ENCODE measurements around the gene SLC25A39. TPM values are rescaled to one million over a fixed set of nuclear protein-coding genes. Genes with fewer than 3 reads are reported as not detected.
"Not testable (repeated sequence)": the region's sequence is repeated elsewhere in the genome, so short reads cannot be mapped to it uniquely, and the experiment has no call there.

SLC25A39 gene
- total RNA-seq, 1 experiment from 2014 or later = 129 TPM

DNA sequence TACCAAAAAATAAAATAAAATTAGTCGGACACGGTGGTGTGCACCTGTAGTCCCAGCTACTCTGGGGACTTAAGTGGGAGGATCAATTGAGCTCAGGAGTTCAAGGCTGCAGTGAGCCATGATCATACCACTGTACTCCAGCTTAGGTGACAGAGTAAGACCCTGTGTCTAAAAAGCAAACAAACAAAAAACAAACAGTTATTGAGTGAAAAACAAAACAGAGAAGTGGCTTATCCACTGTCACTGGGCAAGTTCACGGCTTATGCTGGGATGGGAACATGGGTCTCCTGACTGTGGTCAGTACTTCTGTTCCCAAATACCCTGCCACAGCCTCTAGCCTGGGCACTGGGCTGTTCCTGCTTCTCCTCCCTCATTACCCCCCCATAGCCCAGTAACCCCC lies 10.9 kb upstream of the SLC25A39 start:
- Histone ChIP-seq H3K9me3 (replicated peaks) (no peaks in the 10 kb centered on the region), H3K4me3 (no peak overlapping the region), H3K27ac (no peak overlapping the region), H3K36me3 (no peaks in the 10 kb centered on the region), H3K27me3 (replicated peaks) (peaks cover 16% of the 10 kb centered on the region), H3K4me1 (replicated peaks) (no peaks in the 10 kb centered on the region)
- no peak for DNase-seq (ENCODE audit: low read depth in 1 of 2, low spot score in 2 of 2)

DNA sequence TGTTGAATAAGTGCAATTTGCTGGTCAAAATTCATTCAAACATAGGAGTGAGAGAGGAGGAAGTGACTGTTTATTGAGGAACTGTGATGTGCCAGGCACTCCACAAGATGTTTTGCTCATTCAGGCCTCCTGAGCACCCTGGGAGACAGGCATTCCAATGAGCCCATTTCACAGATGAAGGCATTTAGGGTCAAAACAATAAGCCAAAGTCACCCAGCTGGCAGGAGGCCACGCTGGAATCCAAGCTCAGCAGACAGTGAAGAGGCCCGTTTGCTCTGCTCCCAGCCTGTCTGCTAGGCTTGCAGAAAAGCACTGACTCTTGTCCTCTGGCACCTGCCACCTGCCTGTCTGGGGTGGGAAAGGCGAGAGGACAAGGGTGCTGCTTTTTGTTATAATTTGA lies 10.1 kb upstream of the SLC25A39 start:
- H3K4me1 ChIP-seq (replicated peaks) = no peaks in the 10 kb centered on the region
- DNase-seq (ENCODE audit: low read depth in 1 of 2, low spot score in 2 of 2) = no peak
- H3K27me3 ChIP-seq (replicated peaks) = peaks cover 16% of the 10 kb centered on the region
- H3K9me3 ChIP-seq (replicated peaks) = no peaks in the 10 kb centered on the region
- no peaks in the 10 kb centered on the region for H3K36me3 ChIP-seq
- H3K4me3 ChIP-seq = no peak overlapping the region
- no peak overlapping the region for H3K27ac ChIP-seq

DNA sequence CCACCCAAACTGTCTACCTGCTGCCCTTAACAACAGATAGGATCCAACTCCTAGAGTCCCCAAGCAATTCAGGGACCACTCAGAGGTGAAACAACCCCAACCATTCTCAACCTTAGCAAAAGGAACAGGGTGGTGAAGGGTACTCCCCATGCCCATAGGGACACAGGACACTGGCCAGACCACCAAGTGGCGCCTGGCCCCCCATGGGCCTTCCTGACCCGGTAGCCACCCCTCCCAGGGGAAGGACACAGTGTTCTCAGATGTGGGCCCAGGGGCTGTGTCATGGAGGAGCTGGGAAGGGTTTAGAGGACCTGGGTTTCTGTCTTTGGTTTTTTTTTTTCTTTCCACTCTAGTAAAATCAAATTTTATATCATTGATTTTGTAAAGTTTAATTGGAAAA lies 9.7 kb upstream of the SLC25A39 start:
- DNase-seq (ENCODE audit: low read depth in 1 of 2, low spot score in 2 of 2) = no peak
- Histone ChIP-seq H3K27ac (no peak overlapping the region), H3K36me3 (no peaks in the 10 kb centered on the region), H3K27me3 (replicated peaks) (peaks cover 16% of the 10 kb centered on the region), H3K4me1 (replicated peaks) (no peaks in the 10 kb centered on the region), H3K9me3 (replicated peaks) (no peaks in the 10 kb centered on the region), H3K4me3 (no peak overlapping the region)

DNA sequence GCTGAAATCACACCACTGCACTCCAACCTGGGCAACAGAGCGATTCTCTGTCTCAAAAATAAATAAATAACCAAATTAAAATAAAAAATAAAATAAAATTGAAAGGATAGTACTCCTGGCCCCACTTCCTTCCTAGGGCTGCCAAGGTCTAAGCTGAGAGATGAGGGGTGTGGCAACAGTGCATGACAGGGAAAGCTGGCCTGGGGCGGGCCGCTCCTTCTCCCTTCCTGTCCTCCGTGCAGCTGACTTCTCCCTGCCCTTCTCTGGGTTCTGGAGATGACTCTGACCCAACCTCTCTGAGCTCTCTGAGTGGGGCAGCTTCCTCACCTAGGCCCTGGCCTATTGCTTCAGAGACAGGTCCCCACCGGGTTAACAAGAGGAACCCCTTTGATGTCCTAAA lies 8.7 kb upstream of the SLC25A39 start:
- Histone ChIP-seq H3K27ac (no peak overlapping the region), H3K27me3 (replicated peaks) (peaks cover 15% of the 10 kb centered on the region), H3K4me3 (no peak overlapping the region), H3K9me3 (replicated peaks) (no peaks in the 10 kb centered on the region), H3K36me3 (no peaks in the 10 kb centered on the region), H3K4me1 (replicated peaks) (no peaks in the 10 kb centered on the region)
- DNase-seq (ENCODE audit: low read depth in 1 of 2, low spot score in 2 of 2) = no peak

DNA sequence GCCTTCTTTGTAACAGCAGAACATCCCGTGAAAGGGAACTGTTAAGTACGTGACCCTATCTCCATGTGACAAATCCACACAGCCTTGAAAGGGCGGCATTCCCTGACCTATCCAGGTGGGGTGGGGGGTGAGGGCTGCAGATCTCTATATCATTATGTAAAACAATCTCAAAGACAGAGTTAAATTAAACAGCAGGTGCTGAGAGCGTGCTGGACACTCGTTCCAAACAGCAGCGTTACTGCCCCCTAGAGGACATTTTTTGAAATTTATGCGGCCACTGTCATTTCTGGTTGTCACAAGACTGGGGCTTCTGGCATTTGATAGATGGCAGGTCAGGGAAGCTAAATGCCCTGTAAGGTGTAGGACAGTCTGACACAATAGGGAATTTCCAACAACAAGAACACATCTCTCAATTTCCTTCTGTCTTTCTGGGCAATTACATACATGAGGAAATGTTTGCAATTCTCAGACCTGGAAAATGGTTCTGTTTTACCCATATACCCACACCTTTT lies 6.7 kb upstream of the SLC25A39 start:
- Histone ChIP-seq H3K36me3 (no peaks in the 10 kb centered on the region), H3K4me3 (no peak overlapping the region), H3K4me1 (replicated peaks) (peaks cover 6% of the 10 kb centered on the region), H3K9me3 (replicated peaks) (no peaks in the 10 kb centered on the region), H3K27ac (no peak overlapping the region), H3K27me3 (replicated peaks) (peaks cover 10% of the 10 kb centered on the region)
- DNase-seq (ENCODE audit: low read depth in 1 of 2, low spot score in 2 of 2) = peak in 1 of 2 experiments; percentile 72

DNA sequence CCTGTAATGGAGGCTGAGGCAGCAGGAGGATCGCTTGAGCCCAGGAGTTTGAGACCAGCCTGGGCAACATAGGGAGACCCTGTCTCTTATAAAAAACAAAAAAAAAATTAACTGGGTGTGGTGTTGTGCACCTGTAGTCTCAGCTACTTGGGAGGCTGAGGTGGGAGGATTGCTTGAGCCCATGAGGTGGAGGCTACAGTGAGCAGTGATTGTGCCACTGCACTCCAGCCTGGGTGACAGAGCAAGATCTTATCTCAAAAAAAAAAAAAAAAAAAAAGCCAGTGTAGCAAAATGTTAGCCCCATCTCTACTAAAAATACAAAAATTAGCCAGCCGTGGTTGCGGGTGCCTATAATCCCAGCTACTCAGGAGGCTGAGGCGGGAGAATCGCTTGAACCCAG lies 5.6 kb upstream of the SLC25A39 start:
- not testable (repeated sequence) for H3K4me3 ChIP-seq; H3K36me3 ChIP-seq; DNase-seq (ENCODE audit: low read depth in 1 of 2, low spot score in 2 of 2); H3K27ac ChIP-seq; H3K9me3 ChIP-seq (replicated peaks); H3K27me3 ChIP-seq (replicated peaks)
- peaks cover 16% of the 10 kb centered on the region for H3K4me1 ChIP-seq (replicated peaks)

DNA sequence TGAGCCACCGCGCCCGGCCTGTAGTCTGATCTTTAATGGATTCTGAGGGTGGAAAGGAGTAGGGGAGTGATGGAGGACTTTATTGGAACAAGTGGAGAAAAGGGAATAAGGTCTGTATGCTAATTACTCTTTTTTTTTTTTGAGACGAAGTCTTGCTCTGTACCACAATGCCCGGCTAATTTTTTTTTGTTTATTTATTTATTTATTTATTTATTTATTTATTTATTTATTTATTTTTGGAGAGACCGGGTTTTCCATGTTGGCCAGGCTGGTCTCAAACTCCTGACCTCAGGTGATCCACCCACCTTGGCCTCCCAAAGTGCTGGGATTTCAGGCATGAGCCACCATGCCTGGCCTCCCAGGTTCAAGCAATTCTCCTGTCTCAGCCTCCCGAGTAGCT lies 4.9 kb upstream of the SLC25A39 start:
- H3K4me1 ChIP-seq (replicated peaks) = peaks cover 21% of the 10 kb centered on the region
- not testable (repeated sequence) for DNase-seq (ENCODE audit: low read depth in 1 of 2, low spot score in 2 of 2); H3K36me3 ChIP-seq; H3K4me3 ChIP-seq; H3K27me3 ChIP-seq (replicated peaks); H3K9me3 ChIP-seq (replicated peaks); H3K27ac ChIP-seq

DNA sequence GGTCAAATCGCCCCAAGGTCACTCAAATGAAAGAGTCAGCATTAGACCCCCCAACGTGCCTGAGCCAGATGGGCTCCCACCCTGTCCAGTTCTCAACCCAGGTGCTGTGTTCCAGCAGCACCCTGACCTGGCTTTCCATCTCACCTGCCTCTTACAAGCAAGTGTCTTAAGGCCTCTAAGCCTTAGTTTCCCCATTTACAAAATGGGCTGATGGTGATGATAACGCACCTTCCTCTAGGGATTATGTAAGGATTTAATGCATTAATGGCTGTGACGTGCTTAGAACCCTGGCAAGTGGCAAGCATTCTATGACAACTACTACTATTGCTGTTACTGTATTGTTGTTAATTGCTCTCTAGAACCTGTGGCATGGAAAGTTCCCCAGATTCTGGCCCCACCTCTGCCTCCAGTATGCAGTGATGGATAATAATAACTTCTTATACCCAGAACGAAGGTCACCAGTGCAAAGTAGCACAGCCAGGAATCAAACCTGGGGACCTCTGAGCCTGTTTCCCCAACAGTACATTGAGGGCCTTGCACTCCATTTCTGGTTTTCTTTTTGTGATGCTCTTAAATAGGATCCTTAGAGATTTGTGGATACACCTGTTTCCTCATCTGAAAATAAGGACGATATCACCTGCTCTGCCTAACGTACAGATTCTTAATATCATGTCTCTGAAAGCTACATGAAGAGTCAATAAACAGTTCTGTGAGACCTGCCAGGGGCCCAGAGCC lies 3.3 kb upstream of the SLC25A39 start:
- H3K27ac ChIP-seq = no peak overlapping the region
- H3K27me3 ChIP-seq (replicated peaks) = no peaks in the 10 kb centered on the region
- H3K36me3 ChIP-seq = peaks cover 15% of the 10 kb centered on the region
- no peaks in the 10 kb centered on the region; the same call in 1 of the 2 replicates for H3K9me3 ChIP-seq (replicated peaks)
- H3K4me1 ChIP-seq (replicated peaks) = peaks cover 33% of the 10 kb centered on the region
- DNase-seq (ENCODE audit: low read depth in 1 of 2, low spot score in 2 of 2) = no peak
- no peak overlapping the region for H3K4me3 ChIP-seq

DNA sequence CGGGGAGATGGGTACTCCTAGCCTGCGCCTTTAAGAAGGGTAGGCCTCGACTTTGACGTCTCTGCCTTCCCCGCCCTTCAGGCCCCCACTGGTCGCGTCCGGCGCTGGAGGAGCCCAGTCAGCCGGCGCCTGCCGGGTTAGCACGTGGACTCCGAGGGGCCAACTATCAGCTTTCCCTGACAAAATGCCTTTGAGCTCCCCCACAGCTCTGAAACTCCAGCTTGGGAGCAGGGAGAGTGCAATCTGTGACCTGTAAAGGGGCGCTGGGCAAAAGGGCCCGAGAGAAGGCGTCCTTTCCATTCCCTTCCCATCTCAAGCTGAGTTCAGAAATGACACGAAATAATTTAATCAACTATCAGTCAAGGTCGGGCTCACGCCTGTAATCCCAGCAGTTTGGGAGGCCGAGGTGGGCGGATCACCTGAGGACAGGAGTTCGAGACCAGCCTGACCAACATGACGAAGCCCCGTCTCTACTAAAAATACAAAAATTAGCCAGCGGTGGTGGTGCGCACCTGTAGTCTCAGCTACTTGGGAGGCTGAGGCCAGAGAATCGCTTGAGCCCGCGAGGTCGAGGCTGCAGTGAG lies 2.3 kb upstream of the SLC25A39 start:
- H3K4me3 ChIP-seq = 0 out of 2 replicates have a peak overlapping the region, but pooled peaks have one; percentile 2
- peaks cover 22% of the 10 kb centered on the region for H3K36me3 ChIP-seq
- H3K27ac ChIP-seq = no peak overlapping the region
- peaks cover 33% of the 10 kb centered on the region for H3K4me1 ChIP-seq (replicated peaks)
- no peaks in the 10 kb centered on the region; the same call in 1 of the 2 replicates for H3K9me3 ChIP-seq (replicated peaks)
- DNase-seq (ENCODE audit: low read depth in 1 of 2, low spot score in 2 of 2) = peak; percentile 93 to 99
- H3K27me3 ChIP-seq (replicated peaks) = no peaks in the 10 kb centered on the region

DNA sequence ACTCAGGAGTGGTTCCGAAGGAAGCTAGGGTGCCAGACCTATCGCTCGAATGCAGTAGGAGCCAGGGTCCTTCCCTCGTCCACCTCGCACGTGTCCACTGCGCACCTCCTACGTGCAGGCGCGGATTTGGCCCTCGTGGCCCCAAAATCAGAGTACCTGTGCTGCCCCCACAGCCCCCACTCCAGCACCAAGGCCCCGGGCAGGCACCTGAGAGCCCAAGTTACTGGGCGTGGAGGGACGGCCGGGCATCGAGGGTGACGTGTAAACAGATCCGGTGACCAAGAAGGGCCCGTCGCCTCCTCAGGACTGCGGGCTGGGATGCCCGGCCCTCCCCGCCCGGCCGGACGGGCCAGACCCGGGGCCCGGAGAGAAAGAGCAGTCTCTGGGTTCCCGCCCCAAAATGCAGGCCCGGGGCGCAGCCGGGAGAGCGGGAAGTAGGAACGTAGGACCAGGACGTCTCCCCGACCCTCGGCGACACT lies 492 bp downstream of the SLC25A39 start:
- H3K4me3 ChIP-seq = peak overlapping the region; percentile 97
- H3K9me3 ChIP-seq (replicated peaks) = no peaks in the 10 kb centered on the region; the same call in 1 of the 2 replicates
- peaks cover 33% of the 10 kb centered on the region for H3K4me1 ChIP-seq (replicated peaks)
- peaks cover 50% of the 10 kb centered on the region for H3K36me3 ChIP-seq
- H3K27me3 ChIP-seq (replicated peaks) = no peaks in the 10 kb centered on the region
- no peak for DNase-seq (ENCODE audit: low read depth in 1 of 2, low spot score in 2 of 2)
- H3K27ac ChIP-seq = peak overlapping the region; percentile 15

DNA sequence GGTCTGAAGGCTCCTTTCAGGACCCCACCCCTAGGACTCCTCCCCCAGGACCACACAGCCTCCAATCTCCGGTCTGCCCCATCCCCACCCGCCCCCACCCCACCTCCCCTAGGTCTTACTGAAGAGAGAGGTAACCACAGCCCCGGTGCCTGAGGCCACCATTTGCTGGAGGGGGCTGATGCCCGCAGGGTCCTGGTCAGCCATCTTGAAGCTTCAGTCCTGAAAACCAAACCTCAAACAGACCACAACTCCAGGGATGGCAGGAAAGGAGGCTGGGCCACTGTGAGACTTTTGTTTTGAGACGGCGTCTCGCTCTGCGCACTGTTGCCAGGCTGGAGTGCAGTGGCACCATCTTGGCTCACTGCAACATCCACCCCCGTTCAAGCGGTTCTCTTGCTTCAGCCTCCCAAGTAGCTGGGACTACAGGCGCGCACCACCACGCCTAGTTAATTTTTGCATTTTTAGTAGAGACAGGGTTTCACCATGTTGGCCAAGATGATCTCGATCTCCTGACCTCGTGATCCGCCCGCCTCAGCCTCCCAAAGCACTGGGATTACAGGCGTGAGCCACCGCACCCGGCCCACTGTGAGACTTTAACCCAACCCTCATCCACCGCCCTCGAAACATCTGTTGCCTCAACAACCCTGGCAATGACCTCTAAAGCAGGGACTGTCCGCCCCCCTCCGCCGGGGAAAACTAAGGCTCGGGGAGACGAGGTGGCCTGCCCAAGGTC lies 1.1 kb downstream of the SLC25A39 start:
- H3K36me3 ChIP-seq = peaks cover 53% of the 10 kb centered on the region
- H3K4me1 ChIP-seq (replicated peaks) = peaks cover 33% of the 10 kb centered on the region
- no peak overlapping the region for H3K27ac ChIP-seq
- peak overlapping the region; percentile 97 for H3K4me3 ChIP-seq
- no peaks in the 10 kb centered on the region; the same call in 1 of the 2 replicates for H3K9me3 ChIP-seq (replicated peaks)
- no peaks in the 10 kb centered on the region for H3K27me3 ChIP-seq (replicated peaks)
- DNase-seq (ENCODE audit: low read depth in 1 of 2, low spot score in 2 of 2) = no peak

DNA sequence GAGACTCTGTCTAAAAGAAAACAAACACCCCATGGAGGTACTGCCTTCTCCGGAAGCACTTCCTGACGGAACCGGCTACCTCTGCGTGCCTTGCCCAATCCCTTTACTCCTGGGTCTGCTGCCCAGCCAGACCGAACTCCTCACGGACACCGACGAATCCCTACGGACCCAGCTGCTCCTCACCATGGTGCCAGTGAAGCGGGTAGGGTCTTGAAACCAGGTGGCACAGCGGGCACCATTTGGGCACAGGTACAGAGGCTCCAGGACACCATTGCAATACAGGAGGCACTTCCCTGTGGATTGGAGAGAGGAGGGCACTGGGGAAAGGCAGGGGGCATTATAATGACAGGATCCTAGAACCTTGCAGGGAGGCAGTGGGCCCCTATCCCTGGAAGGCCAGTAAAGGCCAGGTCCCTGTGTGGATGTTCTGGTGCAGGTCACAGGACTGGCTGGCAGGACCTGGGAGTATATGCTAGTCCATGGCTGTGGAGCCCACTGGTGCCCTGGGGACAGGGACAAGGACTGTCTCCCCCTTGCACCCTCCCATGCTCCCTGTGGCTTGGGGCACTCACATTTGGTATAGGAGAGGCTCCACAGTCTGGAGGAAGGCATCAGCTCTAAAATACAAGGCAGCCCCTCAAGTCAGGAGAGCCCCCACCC lies 2.3 kb downstream of the SLC25A39 start:
- Histone ChIP-seq H3K4me3 (no peak overlapping the region), H3K36me3 (peaks cover 53% of the 10 kb centered on the region), H3K27ac (no peak overlapping the region), H3K27me3 (replicated peaks) (peaks cover 8% of the 10 kb centered on the region), H3K4me1 (replicated peaks) (peaks cover 33% of the 10 kb centered on the region), H3K9me3 (replicated peaks) (no peaks in the 10 kb centered on the region; the same call in 1 of the 2 replicates)
- DNase-seq (ENCODE audit: low read depth in 1 of 2, low spot score in 2 of 2) = no peak
